A673 (cell line): ENCODE measurements around the gene MPIG6B. TPM values are rescaled to one million over a fixed set of nuclear protein-coding genes. Genes with fewer than 3 reads are reported as not detected.

Experiments
- BruUV-seq: library from RNA; stranded (reverse); fragments of 400-500 nt; replicated peaks from 2 replicates; lab custom pipeline; 2021; lab: Mats Ljungman, UMichigan
- CTCF ChIA-PET: fragments of 300-600 bp; sonication (Branson Sonifier 250); formaldehyde crosslinking; loops from one replicate; lab custom pipeline; 2022; ENCODE audit warnings: antibody characterized with exemption; lab: Charles Lee
- POLR2A ChIA-PET: fragments of 300-600 bp; sonication (Branson Sonifier 250); formaldehyde crosslinking; loops from one replicate; lab custom pipeline; 2022; ENCODE audit warnings: antibody characterized with exemption; ENCODE audit not compliant: low non-redundant PET; lab: Charles Lee
- DNase-seq: peaks from one replicate; pipeline ENCODE4 v3.0.0-alpha.2; 2015; ENCODE audit warnings: low spot score
- H3K27ac ChIP-seq: fragments of 200-600 bp; sonication (generic); 2 replicates; pipeline ENCODE4 v1.5.1; 2016; ENCODE audit warnings: mixed run types, low read depth, mild to moderate bottlenecking, mixed read lengths, antibody characterized with exemption, low read length; ENCODE audit not compliant: poor library complexity, severe bottlenecking
- H3K27me3 ChIP-seq: fragments of 200-600 bp; sonication (generic); replicated peaks from 2 replicates; pipeline ENCODE4 v1.6.1; 2017; ENCODE audit warnings: mixed run types, low read depth, mild to moderate bottlenecking, mixed read lengths, antibody characterized with exemption, low read length; ENCODE audit not compliant: insufficient read depth, poor library complexity
- H3K36me3 ChIP-seq: fragments of 200-600 bp; sonication (generic); 2 replicates; pipeline ENCODE4 v1.6.1; 2016; ENCODE audit warnings: mixed run types, mild to moderate bottlenecking, mixed read lengths, antibody characterized with exemption, low read length; ENCODE audit not compliant: insufficient read depth, poor library complexity, severe bottlenecking
- H3K4me1 ChIP-seq: fragments of 200-600 bp; sonication (generic); 2 replicates; pipeline ENCODE4 v1.6.1; 2017; ENCODE audit warnings: mixed run types, mild to moderate bottlenecking, mixed read lengths, antibody characterized with exemption, low read length; ENCODE audit not compliant: insufficient read depth, poor library complexity, severe bottlenecking
- H3K4me3 ChIP-seq: fragments of 200-600 bp; sonication (generic); 2 replicates; pipeline ENCODE4 v1.5.1; 2016; ENCODE audit warnings: low read depth, mixed run types, mild to moderate bottlenecking, mixed read lengths, low read length; ENCODE audit not compliant: poor library complexity, severe bottlenecking
- H3K9me3 ChIP-seq: fragments of 200-600 bp; sonication (generic); 2 replicates; pipeline ENCODE4 v1.6.1; 2016; ENCODE audit warnings: mixed run types, low read depth, mild to moderate bottlenecking, mixed read lengths, antibody characterized with exemption, low read length; ENCODE audit not compliant: poor library complexity, severe bottlenecking
- CTCF ChIP-seq: fragments of 300-800, 200-600 bp; sonication (generic); conservative IDR thresholded peaks from 2 replicates; pipeline ENCODE4 v1.5.1; 2017; ENCODE audit warnings: low read depth, mild to moderate bottlenecking, antibody characterized with exemption, low read length, moderate library complexity, mixed read lengths
- EZH2 ChIP-seq: fragments of 200-600 bp; sonication (generic); IDR thresholded peaks from 2 replicates; pipeline ENCODE4 v1.6.1; 2017; ENCODE audit warnings: borderline replicate concordance, low read depth, mild to moderate bottlenecking, mixed read lengths, antibody characterized with exemption, low read length; ENCODE audit not compliant: poor library complexity, severe bottlenecking
- intact Hi-C: fragments of 100-400 bp; cut with micrococcal nuclease; formaldehyde crosslinking; loops from one replicate; pipeline ENCODE4 v1.10.0; 2022; ENCODE audit not compliant: unreplicated experiment
- total RNA-seq: library from RNA; stranded (reverse); gene quantifications from 2 replicates; pipeline ENCODE4 v1.2.3, GENCODE V29; 2021

The MPIG6B gene
- total RNA-seq, 1 experiment from 2014 or later: not detected

GRCh38 chr6:31768363-31769257, 45.4 kb downstream of the MPIG6B start:
- Histone ChIP-seq H3K27ac (no peak overlapping the region), H3K4me3 (no peak overlapping the region), H3K9me3 (no peaks in the 10 kb centered on the region), H3K36me3 (peaks cover 4% of the 10 kb centered on the region), H3K27me3 (no peaks in the 10 kb centered on the region), H3K4me1 (no peaks in the 10 kb centered on the region)
- POLR2A ChIA-PET: no interaction called here
- DNase-seq: no peak
- CTCF ChIA-PET: no interaction called here
- no TSS peak for BruUV-seq
- intact Hi-C loops: no loop called here
- TF ChIP-seq CTCF (no peak), EZH2 (no peak)

- CTCF ChIA-PET: interaction anchor here (0.6 to 1.3 kb wide), 5 partner anchors 11 to 37 kb away, joined by 3 to 12 read pairs (median 4); partner anchors contain the start of genes LSM2 and MSH5
- peak; percentile 63 for DNase-seq
- POLR2A ChIA-PET: interaction anchor here (0.6 kb wide), 1 partner anchor 127 kb away, joined by 3 read pairs; no protein-coding TSS in a partner anchor
- Histone ChIP-seq H3K4me3 (no peak overlapping the region), H3K36me3 (no peaks in the 10 kb centered on the region), H3K27me3 (no peaks in the 10 kb centered on the region), H3K4me1 (no peaks in the 10 kb centered on the region), H3K27ac (no peak overlapping the region), H3K9me3 (no peaks in the 10 kb centered on the region)
- BruUV-seq: no TSS peak
- intact Hi-C loops: no loop called here
- TF ChIP-seq EZH2: no peak
- TF ChIP-seq CTCF: peak; percentile 79
Observed at GRCh38 chr6:31769684-31770371, 46.7 kb downstream of the MPIG6B start.

GRCh38 chr6:31770860-31771259, 47.7 kb downstream of the MPIG6B start:
- ChIA-PET POLR2A (no interaction called here), CTCF (no interaction called here)
- Histone ChIP-seq H3K27me3 (no peaks in the 10 kb centered on the region), H3K27ac (no peak overlapping the region), H3K4me1 (no peaks in the 10 kb centered on the region), H3K9me3 (no peaks in the 10 kb centered on the region), H3K36me3 (no peaks in the 10 kb centered on the region), H3K4me3 (no peak overlapping the region)
- BruUV-seq: no TSS peak
- intact Hi-C loops: no loop called here
- DNase-seq: no peak
- no peak for TF ChIP-seq EZH2
- no peak for TF ChIP-seq CTCF
